ENCODE results near the gene KLHL29. TPM values are rescaled to one million over a fixed set of nuclear protein-coding genes. Genes with fewer than 3 reads are reported as not detected.

The KLHL29 gene
- total and polyA plus RNA-seq, 5 donors from 2014 or later = 0.09 to 1.3 (median 0.24) TPM

- H3K9me3 Mint-ChIP-seq = no peaks in the 10 kb centered on the region
- no peaks in the 10 kb centered on the region for H3K36me3 Mint-ChIP-seq
- H3K4me3 Mint-ChIP-seq = no peak overlapping the region
- no peaks in the 10 kb centered on the region for H3K36me3 ChIP-seq (ENCODE audit: control insufficient read depth, insufficient read depth, low read length)
- peaks cover 0 to 2% (median 0%) of the 10 kb centered on the region in 4 donors for H3K4me1 Mint-ChIP-seq
- no peak overlapping the region for H3K27ac ChIP-seq (ENCODE audit: insufficient read depth, low read length, poor library complexity, severe bottlenecking)
- no peak overlapping the region for H3K4me3 ChIP-seq (ENCODE audit: low read depth, low read length)
- ATAC-seq (ENCODE audit: low read depth in 2 of 2) (no peak), DNase-seq (no peak)
- H3K4me1 ChIP-seq (ENCODE audit: control insufficient read depth, insufficient read depth, low read length, poor library complexity, severe bottlenecking) = no peaks in the 10 kb centered on the region
- H3K27me3 ChIP-seq (ENCODE audit: control insufficient read depth, insufficient read depth, low read length) = no peaks in the 10 kb centered on the region
- H3K27ac Mint-ChIP-seq = no peak overlapping the region
- no peaks in the 10 kb centered on the region for H3K9me3 ChIP-seq (ENCODE audit: control insufficient read depth in 2 of 2, low read length in 2 of 2)
- H3K27me3 Mint-ChIP-seq = peaks cover 23% of the 10 kb centered on the region
Measured at GRCh38 chr2:23661276-23662050, 276.5 kb downstream of the KLHL29 start.

DNA sequence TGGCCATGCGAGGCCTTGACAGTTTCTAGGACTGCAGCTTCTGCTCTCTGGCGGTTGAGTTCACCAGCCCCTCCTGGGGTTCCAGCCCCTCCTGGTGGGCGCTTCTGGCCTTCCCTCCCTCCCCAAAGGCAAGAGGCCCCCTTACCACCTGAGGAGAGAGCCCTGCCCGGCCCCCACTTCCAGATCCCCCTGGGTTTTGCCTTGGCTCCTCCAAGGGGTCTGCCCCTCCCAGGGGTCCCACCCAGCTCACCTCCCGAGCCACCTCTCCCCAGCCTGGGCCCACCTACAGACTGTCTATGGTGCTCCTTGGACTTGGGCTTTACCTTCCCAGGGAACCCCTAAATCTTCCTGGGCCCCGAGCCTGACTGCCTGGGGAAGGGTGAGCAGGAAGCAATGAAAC lies 277.5 kb downstream of the KLHL29 start:
- Histone ChIP-seq H3K27me3 (ENCODE audit: control insufficient read depth, insufficient read depth, low read length) (no peaks in the 10 kb centered on the region), H3K9me3 (ENCODE audit: control insufficient read depth in 2 of 2, low read length in 2 of 2) (no peaks in the 10 kb centered on the region), H3K4me3 (ENCODE audit: low read depth, low read length) (no peak overlapping the region), H3K36me3 (ENCODE audit: control insufficient read depth, insufficient read depth, low read length) (no peaks in the 10 kb centered on the region), H3K4me1 (ENCODE audit: control insufficient read depth, insufficient read depth, low read length, poor library complexity, severe bottlenecking) (no peaks in the 10 kb centered on the region), H3K27ac (ENCODE audit: insufficient read depth, low read length, poor library complexity, severe bottlenecking) (no peak overlapping the region)
- Mint-ChIP-seq H3K36me3 (no peaks in the 10 kb centered on the region), H3K4me3 (no peak overlapping the region), H3K27me3 (peaks cover 18% of the 10 kb centered on the region), H3K4me1 (peaks cover 0 to 2% (median 0%) of the 10 kb centered on the region in 4 donors), H3K9me3 (no peaks in the 10 kb centered on the region), H3K27ac (peak overlapping the region in 1 of 3 donors; percentile 69)
- ATAC-seq (ENCODE audit: low read depth in 2 of 2) = no peak
- DNase-seq = no peak

DNA sequence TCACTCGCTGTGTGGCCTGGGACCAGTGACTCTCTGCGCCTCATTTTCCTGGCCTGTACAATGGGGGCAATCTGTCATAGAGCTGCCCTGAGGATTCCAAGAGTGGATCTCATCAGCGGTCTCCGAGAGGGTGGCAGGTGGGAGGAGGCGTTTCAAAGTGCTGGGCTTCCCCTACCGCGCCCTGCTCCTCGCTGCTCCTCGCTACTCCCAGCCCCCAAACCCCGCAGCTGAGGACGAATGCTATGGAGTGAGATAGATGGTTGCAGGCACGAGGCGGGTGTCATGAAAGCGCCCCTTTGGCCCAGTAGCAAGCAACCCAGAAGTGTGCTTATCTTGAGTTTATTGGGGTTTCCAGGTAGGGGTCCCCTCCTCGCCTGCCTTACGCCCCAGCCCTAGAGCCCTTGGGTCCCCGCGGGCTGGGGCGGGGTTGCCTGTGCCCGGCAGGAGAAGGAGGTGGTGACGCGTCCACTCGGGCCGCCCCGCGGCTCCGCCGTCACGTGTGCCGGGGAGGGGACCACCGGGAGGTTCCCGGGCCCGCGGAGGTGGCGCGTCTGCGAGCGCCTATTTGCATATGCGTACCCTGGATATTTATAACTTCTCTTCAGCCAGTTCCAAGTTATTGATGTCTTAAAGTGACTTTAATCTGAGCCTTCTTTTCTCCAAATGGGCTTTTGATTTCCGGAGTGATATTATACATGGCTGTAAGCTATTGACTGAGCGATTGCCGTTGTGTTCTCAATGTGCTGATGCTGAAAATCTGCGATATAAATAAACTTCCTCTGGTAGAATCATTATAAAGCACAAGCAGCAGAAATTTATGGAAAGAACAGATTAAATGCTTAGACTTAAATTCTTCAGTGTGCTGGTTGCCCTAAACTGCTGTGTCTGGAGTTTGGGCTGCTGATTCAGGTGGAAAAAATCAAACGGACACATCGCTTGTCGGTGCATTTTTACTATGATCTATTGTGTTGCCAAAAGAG lies 278.3 kb downstream of the KLHL29 start:
- Mint-ChIP-seq H3K36me3 (peaks cover 4% of the 10 kb centered on the region), H3K4me1 (peaks cover 0 to 2% (median 0%) of the 10 kb centered on the region in 4 donors), H3K9me3 (no peaks in the 10 kb centered on the region), H3K27me3 (peaks cover 18% of the 10 kb centered on the region), H3K27ac (no peak overlapping the region), H3K4me3 (no peak overlapping the region)
- DNase-seq (no peak), ATAC-seq (ENCODE audit: low read depth in 2 of 2) (no peak)
- Histone ChIP-seq H3K4me3 (ENCODE audit: low read depth, low read length) (no peak overlapping the region), H3K9me3 (ENCODE audit: control insufficient read depth in 2 of 2, low read length in 2 of 2) (no peaks in the 10 kb centered on the region), H3K27me3 (ENCODE audit: control insufficient read depth, insufficient read depth, low read length) (no peaks in the 10 kb centered on the region), H3K27ac (ENCODE audit: insufficient read depth, low read length, poor library complexity, severe bottlenecking) (no peak overlapping the region), H3K36me3 (ENCODE audit: control insufficient read depth, insufficient read depth, low read length) (no peaks in the 10 kb centered on the region), H3K4me1 (ENCODE audit: control insufficient read depth, insufficient read depth, low read length, poor library complexity, severe bottlenecking) (no peaks in the 10 kb centered on the region)

DNA sequence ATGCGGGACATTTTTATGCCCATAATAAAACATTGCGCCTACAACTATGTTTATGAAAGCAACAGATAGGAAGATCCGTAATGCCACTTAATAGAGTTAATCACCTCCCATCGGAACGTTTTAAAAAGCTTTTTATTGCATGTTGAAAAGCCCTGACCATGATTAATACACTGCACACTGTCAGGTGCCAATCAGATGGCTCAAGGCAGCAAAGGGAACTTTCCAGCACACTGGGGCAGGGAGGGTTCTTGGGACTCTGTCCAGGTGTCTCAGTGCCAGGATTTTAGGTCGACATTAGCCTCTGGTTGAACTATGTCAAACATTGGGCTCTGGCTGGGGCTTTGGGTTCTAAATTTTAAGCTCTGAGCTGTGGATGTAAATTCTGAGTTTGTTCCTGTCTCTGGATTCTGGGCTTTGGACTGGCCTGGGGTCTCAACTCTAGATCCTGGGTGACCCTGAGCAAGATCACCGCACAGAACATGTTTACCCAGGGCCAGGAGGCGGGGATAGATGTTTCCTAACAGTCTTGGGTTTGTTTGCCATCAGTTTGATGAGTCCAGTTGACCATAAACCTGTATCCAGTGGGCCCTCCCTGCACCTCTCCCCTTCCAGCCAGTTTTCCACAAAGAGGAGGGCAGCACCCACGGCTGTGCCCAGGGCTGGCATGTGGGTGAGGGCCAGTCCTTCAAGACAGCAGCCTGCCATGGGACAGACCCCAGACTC lies 279.2 kb downstream of the KLHL29 start:
- no peak for DNase-seq
- H3K4me1 Mint-ChIP-seq = no peaks in the 10 kb centered on the region
- H3K4me3 Mint-ChIP-seq = no peak overlapping the region
- H3K36me3 Mint-ChIP-seq = peaks cover 4% of the 10 kb centered on the region
- peaks cover 18% of the 10 kb centered on the region for H3K27me3 Mint-ChIP-seq
- no peak for ATAC-seq (ENCODE audit: low read depth in 2 of 2)
- H3K4me3 ChIP-seq (ENCODE audit: low read depth, low read length) = no peak overlapping the region
- no peaks in the 10 kb centered on the region for H3K36me3 ChIP-seq (ENCODE audit: control insufficient read depth, insufficient read depth, low read length)
- no peak overlapping the region for H3K27ac Mint-ChIP-seq
- no peak overlapping the region for H3K27ac ChIP-seq (ENCODE audit: insufficient read depth, low read length, poor library complexity, severe bottlenecking)
- H3K27me3 ChIP-seq (ENCODE audit: control insufficient read depth, insufficient read depth, low read length) = no peaks in the 10 kb centered on the region
- H3K9me3 Mint-ChIP-seq = no peaks in the 10 kb centered on the region
- no peaks in the 10 kb centered on the region for H3K4me1 ChIP-seq (ENCODE audit: control insufficient read depth, insufficient read depth, low read length, poor library complexity, severe bottlenecking)
- H3K9me3 ChIP-seq (ENCODE audit: control insufficient read depth in 2 of 2, low read length in 2 of 2) = no peaks in the 10 kb centered on the region

GRCh38 chr2:23666241-23666979 lies 281.4 kb downstream of the KLHL29 start:
- H3K27ac Mint-ChIP-seq = no peak overlapping the region
- H3K36me3 Mint-ChIP-seq = peaks cover 4% of the 10 kb centered on the region
- DNase-seq = no peak

GRCh38 chr2:23666980-23667357 lies 282.0 kb downstream of the KLHL29 start:
- ATAC-seq (ENCODE audit: low read depth in 2 of 2) = no peak
- Histone ChIP-seq H3K4me1 (ENCODE audit: control insufficient read depth, insufficient read depth, low read length, poor library complexity, severe bottlenecking) (no peaks in the 10 kb centered on the region), H3K27ac (ENCODE audit: insufficient read depth, low read length, poor library complexity, severe bottlenecking) (no peak overlapping the region), H3K36me3 (ENCODE audit: control insufficient read depth, insufficient read depth, low read length) (no peaks in the 10 kb centered on the region), H3K4me3 (ENCODE audit: low read depth, low read length) (no peak overlapping the region), H3K27me3 (ENCODE audit: control insufficient read depth, insufficient read depth, low read length) (no peaks in the 10 kb centered on the region), H3K9me3 (ENCODE audit: control insufficient read depth in 2 of 2, low read length in 2 of 2) (no peaks in the 10 kb centered on the region)
- Mint-ChIP-seq H3K36me3 (peaks cover 4% of the 10 kb centered on the region), H3K4me3 (no peak overlapping the region), H3K27ac (no peak overlapping the region), H3K4me1 (no peaks in the 10 kb centered on the region), H3K9me3 (no peaks in the 10 kb centered on the region), H3K27me3 (peaks cover 10% of the 10 kb centered on the region)
- no peak for DNase-seq

More at GRCh38 chr2:23666241-23666979, 281.4 kb downstream of the KLHL29 start:
- Histone ChIP-seq H3K27ac (ENCODE audit: insufficient read depth, low read length, poor library complexity, severe bottlenecking) (no peak overlapping the region), H3K36me3 (ENCODE audit: control insufficient read depth, insufficient read depth, low read length) (no peaks in the 10 kb centered on the region), H3K27me3 (ENCODE audit: control insufficient read depth, insufficient read depth, low read length) (no peaks in the 10 kb centered on the region), H3K4me3 (ENCODE audit: low read depth, low read length) (no peak overlapping the region), H3K9me3 (ENCODE audit: control insufficient read depth in 2 of 2, low read length in 2 of 2) (no peaks in the 10 kb centered on the region), H3K4me1 (ENCODE audit: control insufficient read depth, insufficient read depth, low read length, poor library complexity, severe bottlenecking) (no peaks in the 10 kb centered on the region)
- Mint-ChIP-seq H3K4me3 (no peak overlapping the region), H3K4me1 (no peaks in the 10 kb centered on the region), H3K9me3 (no peaks in the 10 kb centered on the region), H3K27me3 (peaks cover 10% of the 10 kb centered on the region)
- ATAC-seq (ENCODE audit: low read depth in 2 of 2) = no peak

GRCh38 chr2:23668756-23669304 lies 283.9 kb downstream of the KLHL29 start:
- peaks cover 7% of the 10 kb centered on the region for H3K27me3 Mint-ChIP-seq
- H3K4me1 ChIP-seq (ENCODE audit: control insufficient read depth, insufficient read depth, low read length, poor library complexity, severe bottlenecking) = no peaks in the 10 kb centered on the region
- DNase-seq (no peak), ATAC-seq (ENCODE audit: low read depth in 2 of 2) (no peak)
- H3K36me3 ChIP-seq (ENCODE audit: control insufficient read depth, insufficient read depth, low read length) = no peaks in the 10 kb centered on the region
- H3K4me3 ChIP-seq (ENCODE audit: low read depth, low read length) = no peak overlapping the region
- no peaks in the 10 kb centered on the region for H3K27me3 ChIP-seq (ENCODE audit: control insufficient read depth, insufficient read depth, low read length)
- no peak overlapping the region for H3K4me3 Mint-ChIP-seq
- peaks cover 0 to 3% (median 0%) of the 10 kb centered on the region in 7 donors for H3K9me3 Mint-ChIP-seq
- H3K27ac ChIP-seq (ENCODE audit: insufficient read depth, low read length, poor library complexity, severe bottlenecking) = no peak overlapping the region
- no peak overlapping the region for H3K27ac Mint-ChIP-seq
- peaks cover 0 to 3% (median 0%) of the 10 kb centered on the region in 4 donors for H3K4me1 Mint-ChIP-seq
- H3K9me3 ChIP-seq (ENCODE audit: control insufficient read depth in 2 of 2, low read length in 2 of 2) = no peaks in the 10 kb centered on the region
- H3K36me3 Mint-ChIP-seq = peaks cover 4% of the 10 kb centered on the region
